GM12878 (cell line): ENCODE data around the gene SLC6A9. TPM values are rescaled to one million over a fixed set of nuclear protein-coding genes. Genes with fewer than 3 reads are reported as not detected.

ENCODE experiments used
- ATAC-seq: fragments of 200-7000 bp; cut with Tn5 transposase; 3 replicates; pipeline ENCODE4 v1.9.1; 2020; ENCODE audit warnings: mild to moderate bottlenecking, moderate library complexity
- BruUV-seq: library from RNA; stranded (reverse); fragments of 400-500 nt; replicated peaks from 2 replicates; lab custom pipeline; 2021; lab: Mats Ljungman, UMichigan
- CTCF ChIA-PET: fragments of 300-600 bp; sonication (Branson Sonifier 250); formaldehyde crosslinking; extraction: SDS; loops from one replicate; lab custom pipeline; 2021; ENCODE audit warnings: inconsistent platforms; lab: Yijun Ruan, JAX
- POLR2A ChIA-PET: fragments of 350-600 bp; formaldehyde crosslinking; extraction: SDS; loops from one replicate; lab custom pipeline; 2021; ENCODE audit warnings: inconsistent platforms; lab: Charles Lee
- RAD21 ChIA-PET: fragments of 300-600 bp; sonication (Branson Sonifier 250); formaldehyde crosslinking; loops from one replicate; lab custom pipeline; 2023; ENCODE audit warnings: antibody characterized with exemption; ENCODE audit not compliant: unreplicated experiment; lab: Charles Lee
- SMC1A ChIA-PET: fragments of 300-600 bp; sonication (Branson Sonifier 250); formaldehyde crosslinking; loops from one replicate; lab custom pipeline; 2023; ENCODE audit not compliant: unreplicated experiment, uncharacterized antibody; lab: Charles Lee
- DNase-seq: peaks from one replicate; pipeline ENCODE4 v3.0.0-alpha.2; 2011; ENCODE audit warnings: low read depth, low spot score
- FAIRE-seq: peaks from 3 replicates; lab custom pipeline; 2011; peaks lifted over from hg19 to GRCh38; lab: Jason Lieb, UNC
- H2AFZ ChIP-seq: 2 replicates; pipeline ENCODE4 v1.6.0; 2011; ENCODE audit warnings: low read depth, low read length, control low read depth; ENCODE audit not compliant: control insufficient read depth
- H3K27ac ChIP-seq: 2 replicates; pipeline ENCODE4 v1.5.1; 2011; ENCODE audit warnings: control low read depth; ENCODE audit not compliant: control insufficient read depth, insufficient read depth
- H3K27me3 ChIP-seq, 2 experiments: replicated peaks in 1 of 2; 2 replicates each; pipeline versions ENCODE4 v1.6.0 to v1.6.1; 2011; ENCODE audit warnings: low read length in 1 of 2; ENCODE audit not compliant: control insufficient read depth in 2 of 2, insufficient read depth in 2 of 2
- H3K36me3 ChIP-seq, 2 experiments: 2 replicates each; pipeline ENCODE4 v1.5.1; 2011; ENCODE audit warnings: low read length in 1 of 2; ENCODE audit not compliant: control insufficient read depth in 2 of 2, insufficient read depth in 2 of 2
- H3K4me1 ChIP-seq: 2 replicates; pipeline ENCODE4 v1.6.1; 2011; ENCODE audit warnings: mild to moderate bottlenecking, low read length, moderate library complexity, mixed read lengths; ENCODE audit not compliant: control insufficient read depth, insufficient read depth
- H3K4me2 ChIP-seq: 2 replicates; pipeline ENCODE4 v1.6.0; 2011; ENCODE audit warnings: control low read depth; ENCODE audit not compliant: control insufficient read depth, insufficient read depth
- H3K4me3 ChIP-seq: fragments of 200-600 bp; sonication (generic); 2 replicates; pipeline ENCODE4 v1.5.1; 2016
- H3K79me2 ChIP-seq: 2 replicates; pipeline ENCODE4 v1.6.0; 2011; ENCODE audit warnings: low read length; ENCODE audit not compliant: control insufficient read depth, insufficient read depth
- H3K9ac ChIP-seq: 2 replicates; pipeline ENCODE4 v1.8.0; 2011; ENCODE audit warnings: low read length, control low read depth, mixed read lengths; ENCODE audit not compliant: control insufficient read depth, insufficient read depth
- H3K9me3 ChIP-seq: replicated peaks from 3 replicates; pipeline ENCODE4 v1.5.1; 2011; ENCODE audit warnings: mild to moderate bottlenecking, low read length; ENCODE audit not compliant: control insufficient read depth, insufficient read depth
- H4K20me1 ChIP-seq: 2 replicates; pipeline ENCODE4 v1.6.0; 2011; ENCODE audit not compliant: control insufficient read depth, insufficient read depth
- CBX5 ChIP-seq: sonication (generic); IDR thresholded peaks from 2 replicates; pipeline ENCODE4 v1.6.1; 2016; ENCODE audit warnings: low read depth, moderate library complexity, mild to moderate bottlenecking, inconsistent platforms
- CEBPZ ChIP-seq: fragments of 150-350 bp; IDR thresholded peaks from 2 replicates; pipeline ENCODE4 v1.6.1; 2016; ENCODE audit warnings: low read depth, low read length
- KLF5 ChIP-seq: fragments of 450-650 bp; IDR thresholded peaks from 2 replicates; pipeline ENCODE4 v1.6.1; 2014; ENCODE audit warnings: mild to moderate bottlenecking; ENCODE audit not compliant: partially characterized antibody
- NRF1 ChIP-seq: conservative IDR thresholded peaks from 2 replicates; pipeline ENCODE4 v1.6.1; 2011; ENCODE audit warnings: mild to moderate bottlenecking, low read depth, low read length, improper control_type of control experiment
- RAD21 ChIP-seq: IDR thresholded peaks from 2 replicates; pipeline ENCODE4 v1.6.1; 2011; ENCODE audit warnings: mild to moderate bottlenecking, low read depth, low read length, moderate library complexity; ENCODE audit not compliant: insufficient read depth
- STAT1 ChIP-seq: fragments of 450-650 bp; conservative IDR thresholded peaks from 2 replicates; pipeline ENCODE4 v1.6.1; 2014; ENCODE audit warnings: antibody characterized with exemption, mild to moderate bottlenecking
- WGBS: methylation state at CpG from one replicate; pipeline ENCODE4 v1.1.6; 2016; ENCODE audit warnings: low lambda C conversion rate; ENCODE audit not compliant: insufficient replicate concordance, insufficient coverage; ENCODE audit errors: missing lambda C conversion rate; 5-methylcytosine and 5-hydroxymethylcytosine counted together
- in situ Hi-C: fragments of 300-500 bp; cut with MboI; formaldehyde crosslinking; loops from 9 replicates; pipeline ENCODE4 v1.14.3; 2018; ENCODE audit warnings: mixed read lengths
- intact Hi-C: fragments of 100-400 bp; cut with micrococcal nuclease; formaldehyde crosslinking; loops from one replicate; pipeline ENCODE4 v1.14.2; 2022; ENCODE audit not compliant: unreplicated experiment
- polyA plus RNA-seq, 11 experiments: library from polyadenylated mRNA; depleted of rRNA in 4 of 11; unstranded in 6 of 11; stranded (reverse) in 5 of 11; fragments of >200 nt; fragmentation: Nextera tagmentation in 4 of 11; fragmentation: Illumina TruSeq in 1 of 11; extraction: Ambion mirVana in 4 of 11; extraction: Trizol in 1 of 11; gene quantifications; 1 replicate in 1 of 11; 2 replicates in 10 of 11; pipeline versions ENCODE4 v1.2.1 to v1.2.3, GENCODE V29; 2011 to 2016; ENCODE audit warnings: inconsistent platforms in 2 of 11, missing spikeins in 2 of 11, low read depth in 1 of 11
- total RNA-seq, 4 experiments: library from RNA; depleted of rRNA in 3 of 4; stranded (reverse); fragments of >200 nt in 3 of 4; fragmentation: Illumina TruSeq in 1 of 4; extraction: Trizol in 1 of 4; gene quantifications; 2 replicates each; pipeline versions ENCODE4 v1.2.1 to v1.2.3, GENCODE V29; 2013 to 2021

SLC6A9 gene
- total and polyA plus RNA-seq, 10 of the 15 experiments (the other 5 are each of a cell fraction or from before 2014, with no cell fraction given): 0.02 to 2.0 (median 0.63) TPM

- RAD21 ChIA-PET: no interaction called here
- Histone ChIP-seq H2AFZ (no peak overlapping the region), H3K27ac (no peak overlapping the region), H3K9ac (no peak overlapping the region), H3K27me3 (no peaks in the 10 kb centered on the region), H3K4me3 (no peak overlapping the region), H3K4me2 (no peak overlapping the region), H3K79me2 (no peaks in the 10 kb centered on the region), H3K9me3 (no peaks in the 10 kb centered on the region), H4K20me1 (no peaks in the 10 kb centered on the region), H3K4me1 (no peaks in the 10 kb centered on the region), H3K36me3 (peaks cover 0 to 12% of the 10 kb centered on the region in 2 experiments; a peak in 1 of 4 replicates)
- FAIRE-seq: no peak
- in situ Hi-C loops (no loop called here), intact Hi-C loops (no loop called here)
- CTCF ChIA-PET: no interaction called here
- DNase-seq: no peak
- POLR2A ChIA-PET: no interaction called here
- 81% methylated on average over 3 of the region's 3 CpGs for WGBS
- SMC1A ChIA-PET: no interaction called here
- ATAC-seq: no peak
- no peak for TF ChIP-seq KLF5
- TF ChIP-seq NRF1: no peak
- TF ChIP-seq CEBPZ: no peak
- TF ChIP-seq RAD21: no peak
- TF ChIP-seq STAT1: no peak
- no peak for TF ChIP-seq CBX5
- no TSS peak for BruUV-seq
These were observed 69.6 kb downstream of the SLC6A9 start for GRCh38 chr1:43961692-43962091.
